ENCODE results near the gene HNRNPK. TPM values are rescaled to one million over a fixed set of nuclear protein-coding genes. Genes with fewer than 3 reads are reported as not detected.

Gene HNRNPK
- total and polyA plus RNA-seq, 2 of the 4 experiments (the other 2 are of a cell fraction): 422 to 458 TPM

DNA sequence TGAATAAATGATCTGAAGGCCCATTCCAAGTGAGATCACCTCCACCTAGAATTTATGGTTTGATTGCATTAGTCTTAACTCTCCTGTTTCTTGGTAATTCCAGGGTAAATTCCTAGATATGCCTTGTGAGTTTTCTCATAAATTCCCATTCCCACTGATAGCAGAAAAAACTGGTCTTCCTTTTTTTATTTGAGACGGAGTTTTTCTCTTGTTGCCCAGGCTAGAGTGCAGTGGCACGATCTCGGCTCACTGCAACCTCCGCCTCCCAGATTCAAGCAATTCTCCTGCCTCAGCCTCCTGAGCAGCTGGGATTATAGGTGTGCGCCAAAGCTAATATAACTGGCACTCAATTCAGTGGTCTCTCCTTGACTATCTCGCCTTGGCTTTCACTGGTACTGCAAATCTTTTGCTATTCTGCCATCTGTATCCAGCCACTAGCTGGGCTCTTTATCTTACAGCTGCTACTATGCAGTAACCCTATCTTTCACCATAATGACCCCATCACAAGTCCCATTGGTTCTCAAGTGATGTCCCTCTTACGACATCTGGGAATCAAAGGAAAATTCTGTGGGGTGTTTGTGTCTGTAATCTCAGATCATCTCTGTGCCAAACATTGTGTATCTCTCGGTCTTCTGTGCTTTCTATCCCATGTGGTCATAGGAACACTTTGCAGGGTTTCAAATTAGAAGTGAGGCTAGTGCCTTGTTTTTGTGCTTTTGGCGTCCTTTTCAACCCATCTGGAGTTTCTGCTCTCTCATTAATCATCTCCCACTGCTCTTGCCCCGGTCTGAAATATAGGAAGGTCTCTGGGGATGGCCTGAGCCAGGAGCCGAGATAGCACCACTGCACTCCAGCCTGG is 14.4 kb downstream of the HNRNPK start (continued):
- no peak for TF ChIP-seq SMC3 (IDR thresholded peaks at IDR 0.05; ENCODE audit: low read depth, low read length)
- no peak for TF ChIP-seq FOS (IDR thresholded peaks at IDR 0.05; ENCODE audit: low read depth, low read length)

DNA sequence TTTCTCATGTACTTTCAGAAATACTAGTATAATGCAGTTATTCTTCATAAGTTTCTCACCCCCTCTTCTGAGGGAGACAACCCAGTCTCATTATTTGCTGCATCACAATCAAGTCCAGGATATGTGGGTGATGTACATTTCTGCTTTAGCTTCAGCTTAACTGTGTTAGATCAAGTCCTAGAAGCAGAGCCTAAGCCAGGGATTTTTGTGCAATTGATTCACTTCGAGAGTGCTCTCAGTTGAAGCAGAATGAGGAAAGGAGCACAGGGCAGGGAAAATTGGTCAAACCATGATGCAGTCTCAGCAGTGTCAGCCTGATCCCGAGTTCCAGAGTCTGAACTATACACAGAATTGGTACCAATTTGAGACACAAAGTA is 15.1 kb downstream of the HNRNPK start:
- Histone ChIP-seq H3K36me3 (ENCODE audit: control insufficient read depth, insufficient read depth, low read length) (peaks cover 17% of the 10 kb centered on the region), H3K27ac (ENCODE audit: insufficient read depth, low read length) (peak overlapping the region; percentile 55; the same call in 1 of the 2 replicates), H4K91ac (ENCODE audit: insufficient read depth, low read depth, low read length) (peak overlapping the region; percentile 26; the same call in 1 of the 2 replicates), H3K56ac (ENCODE audit: extremely low read depth, insufficient read depth, low read length) (no peak overlapping the region), H3K4ac (ENCODE audit: low read depth, low read length) (peak overlapping the region; percentile 33; the same call in 1 of the 2 replicates), H3K9me1 (ENCODE audit: insufficient read depth, low read length) (no peaks in the 10 kb centered on the region), H2AK5ac (ENCODE audit: low read depth, low read length) (no peak overlapping the region), H3K9me3 (ENCODE audit: control insufficient read depth, insufficient read depth, low read length) (no peaks in the 10 kb centered on the region), H3K79me1 (ENCODE audit: low read depth in 1 of 2, low read length in 2 of 2) (peaks cover 0 to 4% of the 10 kb centered on the region in 2 experiments; a peak in 1 of 4 replicates), H3K4me2 (ENCODE audit: low read depth, low read length) (no peak overlapping the region), H2BK120ac (ENCODE audit: low read depth, low read length) (peak overlapping the region; percentile 67), H4K5ac (ENCODE audit: low read depth, low read length) (peak overlapping the region; percentile 12; the same call in 1 of the 2 replicates), H3K4me1 (ENCODE audit: control insufficient read depth, insufficient read depth, low read length) (peaks cover 4% of the 10 kb centered on the region; the same call in 1 of the 2 replicates), H3K4me3 (ENCODE audit: insufficient read depth, low read depth, low read length) (no peak overlapping the region), H3K23ac (ENCODE audit: low read depth, low read length) (peak overlapping the region; percentile 52), H3K9ac (ENCODE audit: low read depth, low read length) (no peak overlapping the region), H4K20me1 (ENCODE audit: insufficient read depth, low read length) (peaks cover 15% of the 10 kb centered on the region; the same call in 1 of the 2 replicates), H4K8ac (ENCODE audit: low read depth in 2 of 2, low read length in 2 of 2) (peak overlapping the region in 1 of 2 experiments; percentile 79; a peak in 1 of 4 replicates), H2AFZ (replicated peaks; ENCODE audit: low read length, poor library complexity) (no peak overlapping the region), H2BK15ac (ENCODE audit: low read depth, low read length) (no peak overlapping the region), H3K18ac (ENCODE audit: low read depth, low read length) (no peak overlapping the region), H2BK5ac (ENCODE audit: low read depth, low read length, poor library complexity, severe bottlenecking) (no peak overlapping the region), H2BK20ac (ENCODE audit: low read depth, low read length) (no peak overlapping the region), H3K14ac (replicated peaks; ENCODE audit: low read depth, low read length) (peak overlapping the region; percentile 65; the same call in 1 of the 2 replicates), H3K27me3 (ENCODE audit: control insufficient read depth, insufficient read depth, low read length) (no peaks in the 10 kb centered on the region), H2AK9ac (replicated peaks; ENCODE audit: low read depth, low read length, poor library complexity) (no peak overlapping the region)
- WGBS, 2 experiments (ENCODE audit: extremely low coverage in 2 of 2, insufficient read length in 1 of 2): 71% methylated on average over 1 of the region's 2 CpGs; no CpG with 5 or more reads in 1 of the 2 experiments
- BruUV-seq (replicated peaks): no TSS peak
- in situ Hi-C loops (cut with MboI; ENCODE audit: low sequenced_read_pairs): no loop called here
- dilution Hi-C loops (cut with HindIII; ENCODE audit: low sequenced_read_pairs, unreplicated experiment): no loop called here
- ChIA-PET POLR2A (ENCODE audit: unreplicated experiment) (no interaction called here), CTCF (interaction anchor here (0.8 kb wide), 1 partner anchor 219 kb away, joined by 4 read pairs; no protein-coding TSS in a partner anchor)
- ATAC-seq (ENCODE audit: low read depth) (peak; percentile 51), DNase-seq (peak; percentile 41)
- intact Hi-C loops (cut with micrococcal nuclease): loop anchor here (5.0 kb wide), 1 partner anchor 337 kb away; no protein-coding TSS in a partner anchor
- TF ChIP-seq BHLHE40 (IDR thresholded peaks at IDR 0.05; ENCODE audit: low read depth, low read length) (no peak), NFE2L2 (IDR thresholded peaks at IDR 0.05; ENCODE audit: low read depth, low read length) (no peak), MXI1 (IDR thresholded peaks at IDR 0.05; ENCODE audit: borderline replicate concordance, low read depth, low read length) (no peak), CHD1 (IDR thresholded peaks at IDR 0.05; ENCODE audit: low read depth, low read length) (no peak), MAFK (IDR thresholded peaks at IDR 0.05; ENCODE audit: low read depth, low read length) (no peak), RCOR1 (IDR thresholded peaks at IDR 0.05; ENCODE audit: insufficient replicate concordance, low read length) (no peak), POLR2A (IDR thresholded peaks at IDR 0.05; ENCODE audit: low read depth, low read length) (no peak), SMC3 (IDR thresholded peaks at IDR 0.05; ENCODE audit: low read depth, low read length) (no peak)
- TF ChIP-seq, protein P1, sequence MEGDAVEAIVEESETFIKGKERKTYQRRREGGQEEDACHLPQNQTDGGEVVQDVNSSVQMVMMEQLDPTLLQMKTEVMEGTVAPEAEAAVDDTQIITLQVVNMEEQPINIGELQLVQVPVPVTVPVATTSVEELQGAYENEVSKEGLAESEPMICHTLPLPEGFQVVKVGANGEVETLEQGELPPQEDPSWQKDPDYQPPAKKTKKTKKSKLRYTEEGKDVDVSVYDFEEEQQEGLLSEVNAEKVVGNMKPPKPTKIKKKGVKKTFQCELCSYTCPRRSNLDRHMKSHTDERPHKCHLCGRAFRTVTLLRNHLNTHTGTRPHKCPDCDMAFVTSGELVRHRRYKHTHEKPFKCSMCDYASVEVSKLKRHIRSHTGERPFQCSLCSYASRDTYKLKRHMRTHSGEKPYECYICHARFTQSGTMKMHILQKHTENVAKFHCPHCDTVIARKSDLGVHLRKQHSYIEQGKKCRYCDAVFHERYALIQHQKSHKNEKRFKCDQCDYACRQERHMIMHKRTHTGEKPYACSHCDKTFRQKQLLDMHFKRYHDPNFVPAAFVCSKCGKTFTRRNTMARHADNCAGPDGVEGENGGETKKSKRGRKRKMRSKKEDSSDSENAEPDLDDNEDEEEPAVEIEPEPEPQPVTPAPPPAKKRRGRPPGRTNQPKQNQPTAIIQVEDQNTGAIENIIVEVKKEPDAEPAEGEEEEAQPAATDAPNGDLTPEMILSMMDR (conservative IDR thresholded peaks at IDR 0.05; ENCODE audit: low read depth, low read length): no peak
- TF ChIP-seq, protein P2, sequence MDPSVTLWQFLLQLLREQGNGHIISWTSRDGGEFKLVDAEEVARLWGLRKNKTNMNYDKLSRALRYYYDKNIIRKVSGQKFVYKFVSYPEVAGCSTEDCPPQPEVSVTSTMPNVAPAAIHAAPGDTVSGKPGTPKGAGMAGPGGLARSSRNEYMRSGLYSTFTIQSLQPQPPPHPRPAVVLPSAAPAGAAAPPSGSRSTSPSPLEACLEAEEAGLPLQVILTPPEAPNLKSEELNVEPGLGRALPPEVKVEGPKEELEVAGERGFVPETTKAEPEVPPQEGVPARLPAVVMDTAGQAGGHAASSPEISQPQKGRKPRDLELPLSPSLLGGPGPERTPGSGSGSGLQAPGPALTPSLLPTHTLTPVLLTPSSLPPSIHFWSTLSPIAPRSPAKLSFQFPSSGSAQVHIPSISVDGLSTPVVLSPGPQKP (IDR thresholded peaks at IDR 0.05; ENCODE audit: borderline replicate concordance, low read depth, low read length): no peak

Data from IMR-90 (cell line).